ENCODE results near the gene SLC25A52. TPM values are rescaled to one million over a fixed set of nuclear protein-coding genes. Genes with fewer than 3 reads are reported as not detected.
"Not testable (repeated sequence)": the region's sequence is repeated elsewhere in the genome, so short reads cannot be mapped to it uniquely, and the experiment has no call there.

Gene SLC25A52
- total RNA-seq, 1 donor from 2014 or later = not detected

DNA sequence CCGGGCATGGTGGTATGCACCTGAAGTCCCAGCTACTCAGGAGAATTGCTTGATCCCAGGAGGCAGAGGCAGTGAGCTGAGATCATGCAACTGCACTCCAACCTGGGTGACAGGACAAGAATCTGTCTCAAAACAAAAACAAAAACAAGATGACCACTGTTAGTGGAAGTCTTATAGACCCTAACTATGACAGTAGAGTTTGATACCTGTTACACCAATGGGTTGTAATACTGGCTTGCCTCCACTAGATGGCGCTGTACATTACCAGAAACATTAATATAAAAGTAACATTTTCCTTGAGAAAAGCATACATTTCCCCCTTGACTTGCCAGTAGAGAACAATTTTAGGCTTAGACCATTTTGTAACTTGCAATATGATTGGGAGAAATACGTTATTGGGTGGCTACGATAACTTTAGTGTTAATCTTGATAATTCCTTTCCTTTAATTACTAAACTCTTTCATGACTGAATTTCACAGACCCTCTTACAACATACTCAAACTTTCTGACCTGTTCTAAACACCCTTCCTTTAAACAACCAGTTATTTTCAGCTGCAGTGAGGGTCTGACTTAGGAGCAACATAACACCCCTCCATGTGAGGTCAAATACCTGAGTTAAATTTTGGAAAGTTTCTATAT, 19.5 kb downstream of the SLC25A52 start:
- peak; percentile 47 to 63 for DNase-seq (ENCODE audit: low read depth in 2 of 2)

DNA sequence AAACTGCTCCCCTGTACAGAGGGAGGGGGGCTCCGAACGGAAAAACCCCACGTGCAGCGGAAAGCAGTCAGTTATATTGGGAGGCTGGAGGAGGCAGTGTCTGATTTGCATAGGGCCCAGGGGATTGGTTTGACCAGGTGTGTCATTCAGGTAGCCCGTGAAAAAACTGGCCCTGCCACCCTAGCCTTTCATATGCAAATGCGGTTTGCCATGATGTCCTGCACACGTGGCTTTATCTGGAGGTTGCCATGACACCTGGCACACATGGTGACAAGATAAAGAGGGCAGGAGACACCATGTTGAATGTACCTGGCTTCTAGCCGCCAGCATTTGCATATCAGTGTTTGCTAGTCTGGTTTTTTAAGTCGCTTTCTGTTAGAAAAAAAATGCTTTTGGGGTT, 20.5 kb downstream of the SLC25A52 start:
- DNase-seq (ENCODE audit: low read depth in 2 of 2) = no peak

DNA sequence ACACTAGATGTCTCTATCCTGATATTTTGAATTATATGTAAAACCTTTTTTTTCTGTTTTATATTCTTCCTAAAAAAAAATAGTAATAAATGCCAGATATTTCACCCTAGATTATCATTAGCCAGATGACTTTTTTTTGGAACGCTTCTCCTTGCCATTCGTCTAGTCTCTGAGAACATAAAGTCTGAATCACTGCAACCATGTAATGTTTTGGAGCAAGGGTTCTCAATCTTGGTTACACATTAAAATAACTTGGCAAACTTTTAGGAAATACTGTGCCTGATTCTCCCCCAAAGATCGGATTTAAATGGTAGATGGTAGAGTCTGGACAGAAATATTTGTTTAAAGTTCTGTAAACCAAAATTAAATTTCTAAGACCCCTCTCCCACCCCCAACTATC, 21.0 kb downstream of the SLC25A52 start:
- no peak for DNase-seq (ENCODE audit: low read depth in 2 of 2)

DNA sequence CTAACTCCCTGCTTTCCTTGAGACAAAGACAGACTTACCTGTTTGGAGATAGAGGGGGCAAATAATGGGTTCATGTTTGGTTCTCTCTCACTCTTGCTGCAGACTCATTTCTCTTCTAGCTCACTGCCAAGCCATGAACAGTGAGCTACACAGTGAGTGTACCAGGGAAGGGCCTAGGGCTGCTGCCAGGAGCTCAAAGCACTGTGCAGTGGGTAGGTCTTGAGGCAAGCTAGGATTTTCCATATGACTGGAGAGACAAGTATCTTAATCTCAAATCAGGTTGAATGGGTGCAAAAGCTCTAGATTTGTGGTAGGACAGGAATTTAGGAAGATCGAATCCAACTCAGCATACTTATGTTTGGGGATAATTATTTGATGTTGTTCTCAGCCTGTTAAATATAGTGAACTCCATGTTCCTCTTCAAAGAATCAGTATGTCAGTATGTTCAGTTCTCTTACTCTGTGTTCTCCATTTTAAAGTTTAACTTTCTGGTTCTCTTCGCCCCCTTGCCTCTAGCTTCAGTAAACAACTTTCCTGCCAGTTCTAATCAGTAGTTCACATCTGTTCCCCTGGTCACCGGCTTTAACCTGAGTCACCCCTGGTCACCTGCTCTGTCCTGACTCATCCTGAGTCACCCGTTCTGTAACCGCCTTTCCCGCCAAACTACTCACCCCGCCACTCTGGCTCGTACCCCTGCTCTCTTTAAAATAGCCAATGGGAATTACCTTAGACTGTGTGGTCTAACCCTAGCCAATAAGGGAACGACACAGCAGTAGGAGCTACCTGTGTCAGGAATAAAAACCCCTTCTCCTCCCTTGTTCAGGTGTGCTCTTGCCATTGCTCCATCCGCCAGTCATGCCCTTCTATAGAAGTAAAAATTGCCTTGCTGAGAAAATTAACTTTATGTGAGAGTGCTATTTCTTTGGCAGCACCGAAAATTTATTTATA, 21.9 kb downstream of the SLC25A52 start:
- DNase-seq (ENCODE audit: low read depth in 2 of 2) = peak in 1 of 2 donors; percentile 7

DNA sequence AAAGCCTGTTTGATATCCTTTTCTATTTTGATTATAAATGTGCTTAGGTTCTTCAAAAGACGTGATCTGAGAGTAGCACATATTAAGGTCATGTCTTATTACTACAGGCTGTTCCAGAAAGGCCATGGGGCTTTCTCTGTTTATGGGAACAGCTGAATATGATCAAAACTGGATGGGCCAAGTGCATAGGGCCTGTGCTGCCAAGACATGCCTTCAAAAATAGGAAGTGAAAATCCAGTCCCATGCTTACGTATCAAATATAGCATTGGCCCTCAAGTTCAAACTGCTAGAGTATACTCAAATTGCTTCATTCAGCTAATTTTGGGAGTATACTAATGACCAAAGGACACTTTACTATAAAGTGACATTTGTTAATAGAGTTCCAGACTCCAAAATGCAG, 24.1 kb downstream of the SLC25A52 start:
- no peak for DNase-seq (ENCODE audit: low read depth in 2 of 2)

DNA sequence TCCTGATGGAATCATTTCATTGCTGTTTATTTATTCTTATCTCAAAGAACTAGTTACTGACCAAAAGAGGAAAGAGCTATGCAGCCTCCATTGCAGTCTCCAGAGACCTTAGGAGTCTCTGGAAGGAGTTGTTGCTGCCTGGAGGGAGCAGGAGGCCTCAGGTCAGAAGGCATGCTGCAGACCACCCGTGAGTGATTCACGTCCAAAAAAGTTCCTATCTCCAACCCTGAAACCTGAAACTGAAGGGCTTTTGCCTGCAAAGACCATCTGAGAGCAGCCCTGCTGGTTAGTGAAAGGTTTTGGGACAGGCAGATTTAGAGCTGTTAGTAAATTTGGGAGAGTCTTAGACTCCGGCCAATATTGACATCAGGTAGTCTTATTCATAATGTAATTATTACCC, 29.1 kb downstream of the SLC25A52 start:
- DNase-seq (ENCODE audit: low read depth in 2 of 2) = no peak

DNA sequence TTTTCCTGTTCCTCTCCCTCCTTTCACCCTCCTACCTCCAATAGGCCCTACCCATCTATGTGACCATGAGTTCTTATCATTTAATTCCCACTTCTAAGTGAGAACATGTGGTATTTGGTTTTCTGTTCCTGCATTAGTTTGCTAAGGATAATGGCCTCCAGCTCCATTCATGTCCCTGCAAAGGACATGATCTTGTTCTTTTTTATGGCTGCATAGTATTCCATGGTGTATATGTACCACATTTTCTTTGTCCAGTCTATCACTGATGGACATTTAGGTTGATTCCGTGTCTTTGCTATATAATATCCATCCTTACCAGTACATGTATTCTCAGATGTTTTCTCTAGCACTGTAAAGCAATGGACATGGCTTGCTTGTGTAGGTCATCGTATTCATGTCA, 31.5 kb downstream of the SLC25A52 start:
- not testable (repeated sequence) for DNase-seq (ENCODE audit: low read depth in 2 of 2)

DNA sequence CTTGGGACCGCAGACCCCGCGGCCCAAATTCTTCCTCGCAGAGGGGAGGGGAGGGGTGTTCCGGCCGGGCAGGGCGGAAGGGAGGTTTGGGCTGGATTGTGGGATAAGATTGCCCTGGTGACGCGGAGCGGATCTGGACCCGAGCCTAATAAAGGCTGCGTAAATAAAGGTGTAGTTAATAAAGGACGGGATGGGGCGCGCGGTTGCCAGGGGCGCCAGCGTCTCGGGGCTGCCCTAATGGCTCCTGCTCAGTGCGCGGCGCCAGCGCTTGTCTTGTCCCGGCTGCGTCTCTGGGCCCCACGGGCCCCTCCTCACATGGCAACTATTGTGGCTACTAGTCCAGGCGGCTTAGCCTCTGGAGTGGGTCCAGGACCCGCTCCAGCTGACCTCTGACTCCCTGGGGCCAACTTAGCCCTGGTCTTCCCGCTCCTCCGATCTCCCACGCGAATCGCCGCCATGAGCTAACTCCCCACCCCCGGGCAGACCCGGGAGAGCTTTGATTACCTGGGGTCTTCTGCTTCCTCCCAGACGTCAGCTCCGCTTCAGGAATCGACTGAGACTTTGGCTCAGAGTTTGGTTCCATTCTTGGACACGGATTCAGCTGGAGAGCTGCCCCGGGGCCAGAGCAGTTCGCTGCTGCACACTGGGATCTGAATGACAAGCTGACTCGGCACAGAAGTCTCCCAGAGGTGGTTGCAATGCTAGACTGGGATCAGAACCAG, 36.5 kb downstream of the SLC25A52 start:
- peak in 1 of 2 donors; percentile 5 for DNase-seq (ENCODE audit: low read depth in 2 of 2)

DNA sequence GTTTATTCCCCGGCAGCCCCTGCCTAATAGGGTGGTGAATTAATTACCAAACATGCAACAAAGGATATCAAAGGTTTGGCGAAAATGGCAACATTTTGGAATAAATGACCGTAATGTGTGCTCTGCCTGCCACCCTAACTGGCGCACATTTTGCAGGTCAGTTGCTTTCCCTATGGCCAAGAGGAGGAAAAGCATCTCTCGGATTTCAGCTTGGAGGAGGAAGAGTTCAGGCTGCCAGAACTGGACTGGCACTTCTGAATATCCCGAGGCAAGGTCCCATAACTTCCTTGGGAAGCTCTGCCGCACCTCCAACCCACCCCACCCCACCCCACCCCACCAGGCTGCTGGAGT, 37.1 kb downstream of the SLC25A52 start:
- no peak for DNase-seq (ENCODE audit: low read depth in 2 of 2)

DNA sequence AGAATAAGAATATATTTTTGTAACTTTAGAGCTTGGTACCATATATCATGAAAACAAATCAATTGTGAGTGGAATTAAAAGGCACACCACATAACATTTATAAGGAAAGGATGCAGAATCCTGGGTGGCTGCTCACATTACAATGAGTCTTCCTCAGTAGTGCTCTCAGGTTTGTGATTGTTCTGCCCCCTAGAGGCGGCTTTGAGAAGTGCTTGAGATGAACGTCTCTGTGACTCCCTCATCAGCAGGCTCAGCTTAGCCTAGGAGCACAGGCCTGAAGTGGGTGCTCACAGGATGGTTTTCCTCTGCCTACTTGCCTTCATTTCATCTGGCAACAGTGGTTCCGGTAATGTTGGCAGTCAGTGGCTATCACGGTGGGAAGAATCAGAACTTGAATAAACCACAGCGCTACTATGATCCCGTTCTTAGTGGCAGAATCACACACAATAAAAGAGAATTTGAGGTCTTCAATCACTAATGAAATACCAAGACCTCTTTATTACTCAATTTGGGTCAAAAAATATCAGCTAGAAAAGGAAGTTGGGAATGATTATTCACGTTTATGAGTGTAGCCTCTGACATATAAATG, 38.2 kb downstream of the SLC25A52 start:
- peak; percentile 79 to 83 for DNase-seq (ENCODE audit: low read depth in 2 of 2)

DNA sequence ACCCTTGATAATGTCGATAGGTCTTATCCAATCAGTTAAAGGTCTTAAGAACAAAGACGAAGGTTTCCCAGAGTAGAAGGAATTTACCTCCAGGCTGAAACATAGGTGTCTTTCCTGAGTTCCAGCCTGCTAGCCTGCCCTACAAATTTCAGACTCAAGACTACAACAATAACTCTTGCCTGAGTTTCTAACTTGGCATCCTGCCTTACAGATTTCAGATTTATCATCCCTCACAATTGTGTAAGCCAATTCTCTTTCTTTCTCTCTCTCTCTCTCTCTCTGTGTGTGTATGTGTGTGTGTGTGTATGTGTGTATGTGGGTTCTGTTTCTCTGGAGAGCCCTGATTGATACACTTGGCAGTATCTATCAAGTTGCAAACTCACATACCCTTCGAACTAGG, 39.1 kb downstream of the SLC25A52 start:
- no peak for DNase-seq (ENCODE audit: low read depth in 2 of 2)

DNA sequence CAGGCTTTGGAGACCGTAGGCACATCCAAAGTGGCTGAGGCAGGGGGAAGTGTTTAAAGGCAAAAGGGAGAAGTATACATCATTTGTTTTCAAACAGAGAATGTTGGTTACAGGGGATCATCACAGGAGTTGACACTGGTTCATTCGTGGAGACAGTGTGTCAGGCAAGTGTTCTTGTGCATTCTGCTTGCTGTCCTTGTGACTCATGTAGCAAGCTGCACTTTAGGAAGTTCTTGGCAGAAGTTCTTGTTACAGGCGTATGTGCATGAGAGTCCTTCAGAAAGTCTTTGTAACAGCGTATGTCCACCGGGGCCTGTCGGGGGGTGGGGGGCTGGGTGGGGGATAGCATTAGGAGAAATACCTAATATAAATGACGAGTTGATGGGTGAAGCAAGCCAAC, 39.8 kb downstream of the SLC25A52 start:
- no peak for DNase-seq (ENCODE audit: low read depth in 2 of 2)

DNA sequence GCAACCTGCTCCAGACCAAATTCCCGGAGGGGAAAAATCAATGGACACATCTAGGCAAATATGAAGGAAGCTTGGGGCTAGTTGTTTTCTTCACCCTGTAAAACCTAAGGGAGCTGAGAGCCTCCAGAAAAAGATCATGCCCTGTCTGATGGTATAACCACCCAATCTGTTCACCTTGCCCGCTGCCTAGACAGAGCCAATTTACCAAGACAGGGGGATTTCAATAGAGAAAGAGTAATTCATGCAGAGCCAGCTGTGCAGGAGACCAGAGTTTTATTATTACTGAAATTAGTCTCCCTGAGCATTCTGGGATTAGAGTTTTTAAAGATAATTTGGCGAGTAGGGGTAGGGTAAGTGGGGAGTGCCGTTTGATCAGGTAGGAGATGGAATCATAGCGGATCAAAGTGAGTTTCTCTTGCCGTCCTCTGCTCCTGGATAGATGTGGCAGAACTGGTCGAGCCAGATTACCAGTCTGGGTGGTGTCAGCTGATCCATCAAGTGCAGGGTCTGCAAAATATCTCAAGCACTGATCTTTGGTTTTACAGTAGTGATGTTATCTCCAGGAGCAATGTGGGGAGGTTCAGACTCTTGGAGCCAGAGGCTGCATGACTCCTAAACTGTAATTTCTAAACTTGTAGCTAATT, 41.2 kb downstream of the SLC25A52 start:
- DNase-seq (ENCODE audit: low read depth in 2 of 2) = no peak

DNA sequence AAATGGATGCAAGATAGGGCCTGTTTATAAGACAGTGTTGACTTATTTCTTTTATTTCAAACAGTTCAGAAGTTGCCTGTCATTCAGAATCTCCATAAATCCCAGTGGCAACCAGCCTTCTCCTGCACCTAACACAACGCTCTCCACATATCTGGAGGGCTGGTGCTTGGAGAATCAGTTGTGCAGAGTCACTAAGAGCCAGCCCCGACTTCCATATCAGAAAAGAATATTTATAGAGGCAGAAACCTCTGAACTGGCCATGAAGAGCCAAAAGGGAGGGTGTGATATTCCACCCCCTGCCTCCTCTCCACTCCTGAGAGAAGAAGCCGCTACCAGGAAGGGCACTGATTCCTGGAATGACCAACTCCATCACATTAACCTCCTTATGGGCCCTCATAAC, 42.3 kb downstream of the SLC25A52 start:
- DNase-seq (ENCODE audit: low read depth in 2 of 2) = no peak

DNA sequence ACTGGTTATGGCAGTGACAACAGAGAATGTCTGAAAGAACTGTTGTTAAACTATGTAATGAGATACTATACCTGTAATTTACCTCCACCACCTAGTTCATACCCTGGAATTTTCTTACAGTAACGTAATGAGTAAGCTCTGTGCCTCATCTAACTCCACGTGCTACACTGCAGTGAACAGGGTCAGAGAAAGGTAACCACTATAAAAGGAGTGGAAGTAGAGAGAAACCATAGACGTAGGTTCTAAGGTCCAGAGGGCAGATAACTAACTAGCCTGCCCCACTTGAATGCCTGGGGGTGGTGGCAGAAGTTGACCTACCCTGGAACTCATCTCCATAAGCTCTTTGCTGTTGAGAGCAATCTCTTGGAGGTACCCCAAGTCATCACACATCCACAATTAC, 44.3 kb downstream of the SLC25A52 start:
- no peak for DNase-seq (ENCODE audit: low read depth in 2 of 2)

DNA sequence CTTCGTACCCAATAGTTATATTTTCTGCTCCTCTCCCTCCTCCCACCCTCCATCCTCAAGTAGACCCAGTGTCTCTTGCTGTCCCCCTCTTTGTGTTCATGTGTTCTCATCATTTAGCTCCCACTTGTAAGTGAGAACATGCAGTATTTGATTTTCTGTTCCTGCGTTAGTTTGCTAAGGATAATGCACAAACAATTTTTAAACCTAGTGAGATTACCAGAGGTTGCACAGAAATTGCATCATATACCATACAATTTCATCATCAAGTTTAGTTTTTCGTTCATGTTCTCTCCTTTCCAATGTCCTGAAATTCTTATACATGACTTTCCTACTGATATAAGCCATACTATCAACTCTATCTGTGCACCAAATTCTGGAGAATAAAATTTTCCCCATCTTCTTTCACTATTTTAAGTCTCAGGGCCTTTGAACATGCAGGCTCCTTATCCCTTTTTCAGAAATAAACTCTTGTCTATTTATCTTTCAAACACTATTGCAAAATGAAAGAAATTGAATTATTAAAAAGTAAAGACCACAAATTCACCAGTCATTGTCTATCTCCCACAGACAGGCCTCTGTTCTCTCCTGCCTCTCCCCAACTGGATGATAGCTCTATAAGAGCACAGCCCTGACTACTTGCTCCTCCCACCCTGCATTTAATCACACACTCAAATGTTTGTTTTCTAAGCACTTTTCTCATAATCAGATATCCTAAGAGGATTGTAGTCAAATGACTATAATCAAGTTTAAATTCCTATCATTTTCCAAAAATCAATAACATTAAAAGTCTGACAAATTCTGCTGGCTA, 49.1 kb downstream of the SLC25A52 start:
- DNase-seq (ENCODE audit: low read depth in 2 of 2) = no peak

DNA sequence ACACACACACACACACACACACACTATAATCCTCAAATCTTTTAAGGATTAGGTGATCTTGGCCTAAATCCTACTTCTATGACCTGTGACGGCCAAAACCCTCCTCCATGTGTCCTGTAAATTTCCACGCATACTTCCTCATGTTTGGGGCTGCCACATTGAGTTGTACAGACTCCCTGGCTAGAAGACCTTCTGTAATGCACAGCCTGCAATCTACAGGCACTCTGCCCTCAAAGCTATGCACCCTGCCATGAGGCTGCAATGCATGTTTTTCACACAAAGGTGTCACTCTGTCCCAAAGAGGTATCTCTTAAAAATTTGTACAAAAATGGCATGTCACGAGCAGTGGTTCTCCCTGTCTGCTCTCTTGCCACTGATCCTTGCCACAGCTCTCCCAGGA, 49.9 kb downstream of the SLC25A52 start:
- DNase-seq (ENCODE audit: low read depth in 2 of 2) = no peak

Data from lung microvascular endothelial cell (primary cell).